GM12801 (cell line): ENCODE data around the gene OSTN.

Experiments used
- CTCF ChIP-seq: IDR thresholded peaks from one replicate; pipeline ENCODE4 v1.5.1; 2011; ENCODE audit warnings: control low read depth; ENCODE audit not compliant: insufficient read length; ENCODE audit errors: extremely low read depth

OSTN gene

GRCh38 chr3:191261304-191261638 is 62.2 kb downstream of the OSTN start:
- TF ChIP-seq CTCF, result no peak

DNA sequence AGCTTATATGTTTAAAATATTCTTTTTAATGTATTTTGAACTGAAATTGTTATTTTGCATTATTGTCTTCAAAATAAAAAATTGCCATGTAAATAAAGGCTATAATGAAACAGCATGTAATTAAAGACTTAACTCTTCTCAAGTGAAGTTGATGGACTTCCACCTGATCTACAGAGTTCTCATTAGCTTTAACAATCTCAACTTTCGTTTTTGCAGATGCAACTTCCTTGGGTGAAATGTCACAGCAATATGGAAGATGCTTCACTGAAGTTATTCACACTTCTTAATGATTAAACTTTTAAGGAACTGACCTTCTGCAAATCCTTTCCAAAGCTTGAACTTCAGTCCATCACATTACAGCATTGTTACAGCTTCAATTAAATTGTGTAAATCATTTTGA is 63.6 kb downstream of the OSTN start:
- TF ChIP-seq CTCF, result no peak

GRCh38 chr3:191263365-191263764 is 64.3 kb downstream of the OSTN start:
- TF ChIP-seq CTCF, result no peak

DNA sequence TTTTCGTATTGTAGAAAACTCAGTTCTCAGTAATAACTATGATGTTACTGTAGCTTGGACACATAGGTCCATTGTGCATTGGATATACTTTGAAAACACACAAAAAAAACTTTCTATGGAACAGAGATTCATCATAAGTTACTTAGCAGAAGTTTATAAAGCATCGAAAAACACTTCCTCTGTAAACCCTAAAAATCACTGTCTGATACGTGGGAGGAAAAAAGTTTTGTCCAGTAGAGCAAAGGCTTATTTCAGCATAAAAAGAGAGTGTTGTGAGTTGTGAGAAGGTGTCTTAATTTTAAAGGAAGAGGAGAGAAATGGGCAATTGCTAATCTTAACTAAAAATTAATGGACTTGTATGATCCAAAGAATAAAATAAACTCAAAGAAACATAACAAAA is 64.8 kb downstream of the OSTN start:
- no peak for TF ChIP-seq CTCF

DNA sequence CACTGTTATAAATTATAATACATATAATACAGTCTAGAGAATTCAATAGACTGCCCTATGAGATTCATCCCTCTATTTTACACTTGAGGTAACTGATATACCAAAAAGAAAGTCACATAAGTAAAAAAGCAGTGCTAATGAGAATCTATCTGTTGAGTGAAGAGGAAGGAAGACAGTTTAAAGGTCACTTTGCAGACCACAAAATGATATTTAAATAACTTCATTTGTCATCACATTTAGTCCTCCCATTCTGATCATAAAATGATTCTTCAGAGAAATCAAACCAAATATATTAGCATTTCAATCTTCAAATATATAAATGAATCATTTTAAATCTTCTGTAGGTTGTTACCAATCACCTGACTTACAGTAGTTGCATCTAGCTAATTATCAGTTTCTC is 69.7 kb downstream of the OSTN start:
- TF ChIP-seq CTCF, result no peak

DNA sequence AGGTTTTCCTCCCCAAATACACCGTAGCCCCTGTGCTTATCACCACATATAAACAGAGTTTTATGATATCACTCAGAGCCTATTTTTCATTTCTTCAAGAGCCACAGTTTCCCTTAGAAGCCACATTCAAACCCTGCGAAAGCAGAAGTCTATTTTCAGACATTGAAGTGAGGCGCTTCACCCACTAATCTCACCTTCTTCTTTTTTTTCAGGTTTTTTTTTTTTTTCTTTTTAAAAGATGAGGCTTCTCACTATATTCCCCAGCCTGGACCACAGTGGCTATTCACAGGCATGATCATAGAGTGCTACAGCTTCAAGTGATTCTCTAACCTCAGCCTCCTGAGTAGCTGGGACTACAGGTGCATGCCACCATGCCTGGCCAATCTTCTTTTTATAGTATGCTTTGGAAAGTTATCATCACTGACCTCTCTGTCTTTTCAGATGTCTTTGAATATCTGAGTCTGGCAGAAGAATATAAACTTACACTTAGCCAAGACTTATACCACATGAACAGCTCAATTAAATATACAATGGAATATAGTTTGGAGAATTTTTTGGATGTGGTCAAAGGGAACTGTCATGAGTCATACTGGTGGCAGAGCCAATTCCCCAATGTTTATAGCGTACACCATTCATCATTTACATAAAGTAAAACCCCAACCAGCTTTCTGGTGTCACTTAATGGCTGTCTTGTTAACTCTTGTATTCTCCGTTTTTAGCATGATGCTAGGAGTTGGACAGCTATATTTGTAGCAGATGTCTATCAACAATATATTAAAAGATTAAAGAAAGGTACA is 70.4 kb downstream of the OSTN start:
- no peak for TF ChIP-seq CTCF

DNA sequence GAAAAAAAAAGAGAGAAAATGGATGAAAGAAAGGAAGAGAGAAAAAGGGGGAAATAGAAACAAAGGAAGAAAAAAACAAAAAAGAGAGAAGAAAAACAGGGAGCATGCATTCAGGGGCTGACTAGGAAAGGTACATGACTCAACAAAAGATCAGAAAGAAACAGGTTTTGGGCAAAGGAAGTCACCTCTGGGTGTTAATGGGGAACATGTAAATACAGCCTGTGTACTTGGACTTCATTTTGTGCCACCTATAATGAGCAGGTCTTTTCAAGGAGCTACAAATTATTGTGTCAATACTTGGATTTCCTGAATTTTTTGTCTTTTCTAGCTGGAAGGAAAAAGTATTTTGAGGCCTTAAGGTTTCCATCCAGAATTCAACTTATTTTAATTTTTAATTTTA is 76.7 kb downstream of the OSTN start:
- no peak for TF ChIP-seq CTCF
